COLO829 (cell line): Measurements from ENCODE around the gene ADCY2.
"Not testable (repeated sequence)": the region's sequence is repeated elsewhere in the genome, so short reads cannot be mapped to it uniquely, and the experiment has no call there.

Experiments
- DNase-seq: peaks from one replicate; pipeline ENCODE4 v3.0.0; 2012; ENCODE audit warnings: low spot score

The ADCY2 gene

DNA sequence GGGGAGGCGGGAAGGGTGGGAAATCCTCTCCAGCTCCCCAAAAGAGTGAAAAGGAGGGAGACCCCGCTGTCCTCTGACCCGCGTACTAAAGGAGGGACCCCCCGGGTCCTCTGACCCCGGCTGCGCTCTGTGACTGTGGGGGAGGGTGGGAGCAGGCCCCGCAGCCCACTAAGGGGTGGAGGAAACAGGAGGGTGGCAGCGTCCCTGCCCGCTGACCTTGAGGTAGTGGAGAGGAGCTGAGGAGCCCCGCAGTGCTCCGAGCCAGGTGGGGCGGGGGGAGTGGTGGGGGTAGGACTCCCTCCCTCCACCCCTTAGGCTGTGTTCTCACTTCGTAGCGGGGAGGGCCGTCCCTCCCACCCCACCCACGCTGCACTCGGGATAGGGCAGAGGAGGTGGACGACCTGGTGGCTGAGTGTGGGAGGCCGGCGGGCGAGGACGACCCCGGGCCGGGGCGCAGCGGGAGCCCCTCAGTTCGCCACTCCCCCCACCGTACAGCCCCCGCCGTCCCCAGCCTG lies 449 bp upstream of the ADCY2 start:
- DNase-seq: no peak

- DNase-seq: no peak
Observed at GRCh38 chr5:7396713-7397454, 946 bp downstream of the ADCY2 start.

- DNase-seq: no peak
Observed at GRCh38 chr5:7397937-7398336, 2.0 kb downstream of the ADCY2 start.

DNA sequence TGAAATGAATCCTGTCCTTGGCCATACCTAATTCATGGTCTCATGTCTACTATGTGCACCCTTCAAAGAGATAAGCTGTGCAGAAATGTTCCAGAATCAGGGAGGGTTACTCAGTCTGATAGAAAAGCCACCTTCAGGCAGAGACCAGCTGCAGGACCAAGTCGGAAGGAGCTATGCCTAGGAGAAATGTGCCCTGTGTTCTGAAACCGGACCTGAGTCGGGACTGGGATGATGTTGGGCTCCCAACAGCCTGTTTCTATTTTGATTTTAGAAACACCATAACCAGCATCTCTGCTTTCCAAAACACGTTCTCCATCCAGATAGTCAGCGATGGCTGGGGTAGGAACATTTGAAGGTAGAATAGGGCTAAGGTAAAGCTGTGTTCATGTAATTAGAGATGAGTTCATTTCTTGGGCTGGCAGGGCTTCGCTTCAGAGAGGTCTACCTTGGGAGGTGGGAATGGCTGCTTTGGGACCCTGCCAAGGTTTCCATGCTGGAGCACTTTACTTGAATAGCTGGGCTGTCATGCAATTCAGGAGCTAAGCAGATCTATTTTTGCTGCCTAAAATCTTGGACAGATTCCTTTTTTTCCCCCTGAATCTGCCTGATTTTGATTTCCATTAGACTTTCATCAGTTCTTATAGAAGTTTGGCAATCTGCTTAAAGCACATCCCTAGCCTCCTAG lies 2.8 kb downstream of the ADCY2 start:
- DNase-seq: no peak

DNA sequence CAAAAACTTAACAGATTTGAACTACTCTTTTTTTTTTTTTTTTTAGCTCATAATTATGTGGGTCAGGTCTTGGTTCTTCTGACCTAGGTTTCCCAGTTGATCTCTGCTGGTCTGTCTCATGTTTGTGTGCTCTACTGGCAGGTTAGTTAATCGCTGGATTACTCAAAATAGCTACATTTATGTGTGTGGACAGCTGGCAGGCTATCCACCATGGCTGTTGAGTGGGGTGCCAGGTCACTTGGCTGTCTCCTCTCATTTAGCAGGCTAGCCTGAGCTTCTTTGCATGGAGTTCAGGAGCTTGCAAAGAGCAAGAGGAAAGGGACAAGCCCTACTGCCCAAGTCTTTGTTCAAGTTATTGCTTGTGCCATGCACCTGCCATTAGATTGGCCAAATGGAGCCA lies 9.3 kb downstream of the ADCY2 start:
- DNase-seq: no peak

DNA sequence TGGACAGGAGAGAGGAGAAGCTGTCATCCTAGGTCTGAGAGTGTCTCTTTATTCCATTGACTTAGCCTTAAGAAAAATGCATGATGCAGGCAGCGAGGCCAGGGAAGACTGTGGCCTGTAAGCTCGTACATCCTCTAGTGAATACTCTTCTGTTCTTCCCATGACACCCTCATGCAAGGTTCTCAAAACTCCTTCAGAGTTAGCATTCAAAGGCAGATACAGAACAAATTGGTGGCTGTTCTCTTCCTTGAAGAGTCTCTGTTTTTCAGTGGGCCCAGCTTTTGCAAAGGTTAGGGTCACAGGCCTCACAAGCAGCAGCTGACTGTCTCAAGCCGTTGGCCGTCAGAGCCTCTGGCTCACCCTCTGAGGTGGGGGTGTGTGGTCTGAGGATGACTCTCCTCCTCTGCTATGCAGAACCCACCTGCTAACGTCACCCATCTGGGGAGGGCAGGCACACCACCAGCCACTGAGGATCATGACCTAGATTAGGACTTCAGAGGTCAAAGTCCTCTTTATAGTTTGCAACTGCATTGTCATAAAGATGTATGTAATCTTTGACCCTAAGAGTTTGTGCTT lies 15.1 kb downstream of the ADCY2 start:
- no peak for DNase-seq

DNA sequence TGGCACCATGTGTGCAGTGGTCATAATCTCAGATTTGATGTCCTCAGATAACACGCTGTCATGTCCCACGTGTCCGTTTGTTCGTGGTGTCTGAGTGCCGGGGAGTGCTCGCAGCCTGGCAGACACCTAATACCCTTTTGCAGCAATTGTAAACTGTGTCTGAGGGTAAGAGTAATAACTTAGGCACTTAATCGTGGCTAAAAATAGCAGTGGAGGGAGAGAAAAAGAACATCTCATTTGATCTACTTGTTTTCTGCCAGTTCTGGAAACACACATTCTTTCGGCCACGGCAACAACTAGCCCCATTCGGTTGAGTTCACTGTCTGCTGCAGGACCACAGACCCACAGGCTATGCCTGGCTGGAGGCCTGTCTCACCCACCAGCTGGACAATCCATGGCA lies 16.5 kb downstream of the ADCY2 start:
- DNase-seq: no peak

DNA sequence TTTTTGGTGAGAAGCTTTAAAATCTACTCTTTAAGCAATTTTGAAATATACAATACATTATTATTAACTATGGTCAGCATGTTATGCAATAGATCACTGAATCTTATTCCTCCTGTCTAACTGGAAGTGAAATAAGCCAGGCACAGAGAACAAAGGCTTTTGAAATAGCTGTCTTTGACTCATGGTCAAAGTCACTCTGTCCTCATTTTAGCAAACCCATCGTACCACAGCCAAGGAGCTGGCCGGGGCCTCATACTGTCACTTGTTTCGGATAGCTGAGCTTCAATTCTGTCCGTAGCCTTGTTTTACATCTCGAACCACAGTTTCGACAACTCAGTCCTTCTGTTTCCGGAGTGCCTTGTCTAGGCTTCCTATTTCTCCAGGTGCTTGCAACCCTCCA lies 19.2 kb downstream of the ADCY2 start:
- no peak for DNase-seq

- DNase-seq: no peak
Observed at GRCh38 chr5:7415587-7416535, 19.9 kb downstream of the ADCY2 start.

- DNase-seq: no peak
Observed at GRCh38 chr5:7418276-7418675, 22.3 kb downstream of the ADCY2 start.

- DNase-seq: no peak
Observed at GRCh38 chr5:7419367-7419766, 23.4 kb downstream of the ADCY2 start.

GRCh38 chr5:7419846-7420245 lies 23.9 kb downstream of the ADCY2 start:
- DNase-seq: no peak

DNA sequence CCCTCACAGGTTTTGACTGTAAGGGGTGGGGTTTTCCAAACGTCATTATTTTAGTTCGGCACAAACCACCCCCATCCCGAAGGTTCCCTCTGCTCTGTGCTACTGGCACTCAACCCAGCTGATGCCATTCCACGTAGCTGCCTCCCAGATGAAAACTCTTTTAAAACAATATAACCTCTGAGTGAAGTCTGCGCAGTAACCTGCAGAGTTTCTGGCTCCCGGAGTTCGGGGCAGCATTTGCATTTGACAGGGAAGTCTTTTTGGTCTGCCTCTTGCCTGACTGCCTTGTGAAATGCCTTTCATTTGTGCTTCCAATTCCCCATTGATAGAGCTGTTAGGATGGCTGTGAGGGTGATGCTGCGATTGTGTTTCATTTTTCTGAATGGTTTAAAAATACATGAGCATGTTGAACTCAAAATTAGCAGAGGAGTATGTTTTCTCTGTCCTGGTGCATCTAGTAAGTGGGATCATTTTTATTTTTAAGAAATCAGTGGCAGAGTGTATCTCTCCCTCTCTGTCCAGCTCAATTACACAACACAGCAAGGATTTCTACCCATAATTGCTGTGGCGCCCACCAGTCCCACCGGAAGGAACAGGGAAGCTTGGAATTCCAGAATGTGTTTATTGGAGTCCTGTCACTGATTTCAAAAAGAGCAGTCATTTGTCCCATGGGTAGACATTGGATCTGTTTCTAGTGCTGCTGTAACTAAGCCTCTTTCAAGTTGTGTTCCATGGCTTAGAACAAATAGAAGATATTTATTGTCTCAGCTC lies 24.8 kb downstream of the ADCY2 start:
- no peak for DNase-seq

- no peak for DNase-seq
Observed at GRCh38 chr5:7422316-7423106, 26.6 kb downstream of the ADCY2 start.

- DNase-seq: not testable (repeated sequence)
Observed at GRCh38 chr5:7423231-7423630, 27.3 kb downstream of the ADCY2 start.

- no peak for DNase-seq
Observed at GRCh38 chr5:7425830-7426229, 29.9 kb downstream of the ADCY2 start.

GRCh38 chr5:7426284-7426683 lies 30.3 kb downstream of the ADCY2 start:
- no peak for DNase-seq

- no peak for DNase-seq
Observed at GRCh38 chr5:7434914-7435313, 39.0 kb downstream of the ADCY2 start.

GRCh38 chr5:7435503-7435902 lies 39.6 kb downstream of the ADCY2 start:
- no peak for DNase-seq

GRCh38 chr5:7436521-7436920 lies 40.6 kb downstream of the ADCY2 start:
- DNase-seq: no peak

DNA sequence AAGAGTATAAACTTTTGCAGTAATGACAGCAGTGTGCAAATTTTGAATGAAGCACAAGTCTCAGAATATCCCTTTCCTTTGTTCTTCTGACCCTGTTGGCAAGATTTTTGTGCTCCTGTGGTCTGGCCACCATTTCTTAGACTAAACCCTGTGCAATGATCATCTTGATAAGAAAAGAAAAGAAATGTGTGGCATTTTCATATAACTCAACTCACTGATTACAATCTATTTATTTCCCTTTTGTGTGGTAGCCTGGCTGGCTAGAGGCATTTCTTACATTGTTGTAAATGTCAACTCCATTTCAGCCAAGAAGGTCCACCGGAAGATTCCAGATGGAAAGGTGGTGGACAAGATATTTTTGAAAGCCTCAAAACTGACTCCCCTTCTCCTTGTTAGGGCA lies 41.9 kb downstream of the ADCY2 start:
- DNase-seq: no peak
